Camera-type eye (tissue), 1 donor: ENCODE results near the gene PRAC1. TPM values are rescaled to one million over a fixed set of nuclear protein-coding genes. Genes with fewer than 3 reads are reported as not detected.

Experiments
- total RNA-seq: library from RNA; depleted of rRNA; stranded (reverse); fragments of >200 nt; gene quantifications from one replicate; pipeline ENCODE4 v1.2.3, GENCODE V29; 2014

Gene PRAC1
- not detected for total RNA-seq

GRCh38 chr17:48722201-48722907, at the start of gene PRAC1:
PRAC1 (minus strand) TSS chr17:48722518; CDS start chr17:48722392, 126 bp downstream.

GRCh38 chr17:48728232-48729231, 6.2 kb upstream of the PRAC1 start, which contains the start of gene HOXB13:
HOXB13 (minus strand) TSS chr17:48728750; CDS start chr17:48728593, 157 bp downstream.

GRCh38 chr17:48722915-48723422, 651 bp upstream of the PRAC1 start, which contains the start of gene PRAC2:
PRAC2 (plus strand) TSS chr17:48723185; CDS start chr17:48724411, 1,226 bp downstream.

Other genes starting within 250 kb of the PRAC1 start
- gene HOXB1, start 191.5 kb downstream of the PRAC1 start, total RNA-seq, result not detected
- gene HOXB2, start 177.4 kb downstream of the PRAC1 start, total RNA-seq, result not detected
- gene HOXB4, start 144.2 kb downstream of the PRAC1 start, total RNA-seq, result not detected
- 0.22 TPM for gene HOXB3, start 132.3 kb downstream of the PRAC1 start, total RNA-seq
- not detected for gene HOXB5, start 128.7 kb downstream of the PRAC1 start, total RNA-seq
- gene HOXB6, start 117.5 kb downstream of the PRAC1 start, total RNA-seq, result not detected
- gene HOXB7, start 111.5 kb downstream of the PRAC1 start, total RNA-seq, result not detected
- gene HOXB8, start 107.2 kb downstream of the PRAC1 start, total RNA-seq, result not detected
- gene HOXB9, start 96.2 kb downstream of the PRAC1 start, total RNA-seq, result not detected
- gene PRAC2, start 667 bp upstream of the PRAC1 start, total RNA-seq, result not detected
- gene HOXB13, start 6.2 kb upstream of the PRAC1 start, total RNA-seq, result not detected
- 1.6 TPM for gene TTLL6, start 94.7 kb upstream of the PRAC1 start, total RNA-seq
- gene CALCOCO2, start 108.5 kb upstream of the PRAC1 start, total RNA-seq, result 65.5 TPM
- gene ATP5MC1, start 170.3 kb upstream of the PRAC1 start, total RNA-seq, result 33.5 TPM
- gene UBE2Z, start 185.9 kb upstream of the PRAC1 start, total RNA-seq, result 57.8 TPM
- gene SNF8, start 222.3 kb upstream of the PRAC1 start, total RNA-seq, result 64.2 TPM
- not detected for gene GIP, start 246.1 kb upstream of the PRAC1 start, total RNA-seq